ENCODE measurements around the gene FSIP1.

The FSIP1 gene

GRCh38 chr15:39613271-39613670 lies 169.4 kb downstream of the FSIP1 start:
- no peak for ATAC-seq

- ATAC-seq, result no peak
Observed at GRCh38 chr15:39610665-39611064, 172.0 kb downstream of the FSIP1 start.

GRCh38 chr15:39609166-39609916 lies 173.3 kb downstream of the FSIP1 start:
- no peak for ATAC-seq

GRCh38 chr15:39608185-39609139 lies 174.2 kb downstream of the FSIP1 start:
- no peak for ATAC-seq

- no peak for ATAC-seq
Observed at GRCh38 chr15:39605146-39605545, 177.5 kb downstream of the FSIP1 start.

GRCh38 chr15:39602143-39602542 lies 180.5 kb downstream of the FSIP1 start:
- ATAC-seq, result no peak

GRCh38 chr15:39599871-39600270 lies 182.8 kb downstream of the FSIP1 start:
- no peak for ATAC-seq

- ATAC-seq, result no peak
Observed at GRCh38 chr15:39598958-39599845, 183.4 kb downstream of the FSIP1 start.

- ATAC-seq, result no peak
Observed at GRCh38 chr15:39598186-39598850, 184.3 kb downstream of the FSIP1 start.

- no peak for ATAC-seq
Observed at GRCh38 chr15:39597751-39598185, 184.9 kb downstream of the FSIP1 start.

GRCh38 chr15:39597336-39597735 lies 185.3 kb downstream of the FSIP1 start:
- no peak for ATAC-seq

- no peak for ATAC-seq
Observed at GRCh38 chr15:39596358-39597051, 186.1 kb downstream of the FSIP1 start.

GRCh38 chr15:39595338-39596221 lies 187.1 kb downstream of the FSIP1 start:
- no peak for ATAC-seq

GRCh38 chr15:39594446-39595337 lies 187.9 kb downstream of the FSIP1 start:
- ATAC-seq, result no peak

GRCh38 chr15:39593656-39594445 lies 188.8 kb downstream of the FSIP1 start:
- ATAC-seq, result peak; percentile 38 to 55

GRCh38 chr15:39593071-39593655 lies 189.5 kb downstream of the FSIP1 start:
- ATAC-seq, result no peak

- ATAC-seq, result no peak
Observed at GRCh38 chr15:39592500-39592899, 190.1 kb downstream of the FSIP1 start.

- ATAC-seq, result no peak
Observed at GRCh38 chr15:39591896-39592315, 190.7 kb downstream of the FSIP1 start.

Measured in activated CD4-positive, CD25-positive, alpha-beta regulatory T cell treated with anti-CD3 and anti-CD28 coated beads, Interleukin-2, amount 50 U/mL, for 24 hours (primary cell).